KBM-7 (cell line): ENCODE measurements around the gene SMAD7.

Experiments used
- DNase-seq: peaks from one replicate; pipeline ENCODE4 v3.0.0-alpha.2; 2015
- in situ Hi-C: fragments of 300-500 bp; cut with MboI; formaldehyde crosslinking; loops from 2 replicates; pipeline ENCODE4 v1.14.3; 2020; ENCODE audit warnings: low sequenced_read_pairs, low pct_unique_long_range_greater_than_20kb, mixed read lengths

SMAD7 gene

DNA sequence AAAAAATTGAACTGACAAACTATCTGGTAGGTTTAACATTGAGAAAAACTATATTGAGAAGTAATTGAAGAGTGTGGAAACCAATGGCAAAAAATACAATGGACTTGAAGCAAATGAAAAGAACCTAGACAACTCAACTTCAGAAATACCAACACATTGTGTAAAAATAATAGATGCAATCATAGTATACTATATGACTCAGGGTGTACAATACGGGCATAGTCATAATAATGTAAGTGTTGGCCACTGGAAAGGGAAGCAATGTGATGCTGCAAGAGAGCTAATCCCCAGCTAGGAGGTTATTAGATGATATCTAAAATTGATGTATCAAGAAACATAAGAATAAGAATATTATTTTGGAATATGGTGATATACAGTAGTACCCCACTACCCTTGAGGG lies 45.3 kb downstream of the SMAD7 start:
- no peak for DNase-seq
- in situ Hi-C loops = no loop called here

DNA sequence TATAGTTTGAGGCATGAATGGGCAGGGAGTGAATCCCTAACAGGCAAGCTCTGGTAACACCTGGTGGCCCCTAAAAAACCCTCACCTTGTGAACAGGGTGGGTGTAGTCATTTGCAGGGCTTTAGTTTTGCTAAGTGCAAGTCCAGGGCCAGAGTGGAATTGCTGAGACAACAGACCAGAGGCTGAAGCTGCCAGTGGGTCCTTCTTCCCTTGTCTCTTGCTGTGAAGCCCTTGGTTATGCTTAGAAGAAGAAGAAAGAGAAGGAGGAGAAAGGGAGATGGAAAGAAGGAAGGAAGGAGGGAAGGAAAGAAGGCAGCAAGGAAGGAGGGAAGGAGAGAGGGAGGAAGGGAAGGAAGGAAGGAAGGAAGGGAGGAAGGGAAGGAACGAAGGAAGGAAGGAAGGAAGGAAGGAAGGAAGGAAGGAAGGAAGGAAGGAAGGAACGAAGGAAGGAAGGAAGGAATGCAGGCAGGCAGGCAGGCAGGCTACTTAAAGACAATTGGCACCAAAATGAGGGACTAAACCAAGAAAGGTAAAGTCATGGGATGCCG lies 45.8 kb downstream of the SMAD7 start:
- in situ Hi-C loops = no loop called here
- DNase-seq = no peak

- no peak for DNase-seq
- in situ Hi-C loops = no loop called here
Measured at GRCh38 chr18:48904091-48904490, 46.7 kb downstream of the SMAD7 start.

- in situ Hi-C loops = no loop called here
- DNase-seq = no peak
Measured at GRCh38 chr18:48902856-48903601, 47.7 kb downstream of the SMAD7 start.

DNA sequence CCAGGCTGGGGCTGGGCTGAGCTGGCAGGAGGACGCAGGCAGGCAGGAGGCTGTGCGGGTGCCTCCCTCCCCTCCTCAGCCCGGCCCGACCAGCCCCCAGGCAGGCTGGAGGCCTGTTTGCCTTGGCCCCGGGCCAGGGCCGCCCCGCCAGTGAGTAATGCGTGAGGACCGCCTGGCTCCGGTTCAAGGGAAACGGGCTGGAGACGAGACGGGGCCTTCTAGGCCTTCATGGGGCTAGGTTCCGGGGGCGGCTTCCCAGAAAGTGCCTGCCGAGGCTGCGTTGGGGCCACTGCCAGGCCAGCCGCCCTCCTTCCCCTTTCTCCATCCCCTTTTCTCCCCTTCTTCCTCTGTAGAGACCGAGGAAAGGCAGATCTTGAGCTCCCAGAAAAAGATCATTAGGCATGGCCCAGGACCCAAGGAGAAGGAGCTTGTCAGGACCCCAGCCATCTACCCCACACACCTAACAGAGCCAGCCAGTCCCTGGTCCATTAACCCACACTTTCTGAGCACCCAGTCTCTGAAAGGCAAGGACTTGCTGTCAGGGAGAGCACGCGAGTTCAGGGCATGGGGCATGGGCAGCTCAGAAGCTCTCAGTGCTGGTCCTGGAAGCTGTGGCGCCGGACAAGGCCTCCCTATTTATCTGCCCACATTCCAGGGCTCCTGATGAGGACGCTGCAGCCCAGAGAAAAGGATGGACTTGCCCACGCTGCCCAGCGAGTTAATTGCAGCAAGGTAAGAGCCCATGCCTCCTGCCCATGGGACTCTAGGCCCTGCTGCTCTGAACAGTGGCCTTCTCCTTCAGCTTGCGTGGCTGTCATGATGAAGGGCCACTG lies 48.5 kb downstream of the SMAD7 start:
- in situ Hi-C loops = no loop called here

GRCh38 chr18:48901145-48902022 lies 49.4 kb downstream of the SMAD7 start:
- no peak for DNase-seq
- in situ Hi-C loops = no loop called here

More for the DNA sequence above, 48.5 kb downstream of the SMAD7 start:
- peak; percentile 80 for DNase-seq

GRCh38 chr18:48900469-48900868 lies 50.3 kb downstream of the SMAD7 start:
- in situ Hi-C loops = no loop called here
- DNase-seq = no peak

- in situ Hi-C loops = no loop called here
- DNase-seq = no peak
Measured at GRCh38 chr18:48899558-48900174, 51.1 kb downstream of the SMAD7 start.

DNA sequence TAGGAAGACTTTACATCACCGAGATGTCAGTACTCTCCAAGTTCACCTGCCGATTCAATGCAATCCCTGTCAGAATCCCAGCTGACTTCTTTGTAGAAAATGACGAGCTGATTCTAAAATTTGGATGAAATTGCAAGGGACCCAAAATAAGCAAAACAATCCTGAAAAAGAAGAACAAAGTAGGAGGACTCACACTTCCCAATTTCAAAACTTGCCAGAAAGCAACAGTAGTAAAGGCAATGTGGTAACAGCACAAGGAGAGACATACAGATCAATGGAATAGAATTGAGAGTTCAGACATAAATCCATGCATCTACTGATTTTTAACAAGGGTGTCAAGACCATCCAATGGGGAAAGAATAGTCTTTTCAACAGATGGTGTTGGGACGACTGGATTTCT lies 52.2 kb downstream of the SMAD7 start:
- no peak for DNase-seq
- in situ Hi-C loops = no loop called here

- in situ Hi-C loops = no loop called here
Measured at GRCh38 chr18:48897531-48897930, 53.2 kb downstream of the SMAD7 start.

DNA sequence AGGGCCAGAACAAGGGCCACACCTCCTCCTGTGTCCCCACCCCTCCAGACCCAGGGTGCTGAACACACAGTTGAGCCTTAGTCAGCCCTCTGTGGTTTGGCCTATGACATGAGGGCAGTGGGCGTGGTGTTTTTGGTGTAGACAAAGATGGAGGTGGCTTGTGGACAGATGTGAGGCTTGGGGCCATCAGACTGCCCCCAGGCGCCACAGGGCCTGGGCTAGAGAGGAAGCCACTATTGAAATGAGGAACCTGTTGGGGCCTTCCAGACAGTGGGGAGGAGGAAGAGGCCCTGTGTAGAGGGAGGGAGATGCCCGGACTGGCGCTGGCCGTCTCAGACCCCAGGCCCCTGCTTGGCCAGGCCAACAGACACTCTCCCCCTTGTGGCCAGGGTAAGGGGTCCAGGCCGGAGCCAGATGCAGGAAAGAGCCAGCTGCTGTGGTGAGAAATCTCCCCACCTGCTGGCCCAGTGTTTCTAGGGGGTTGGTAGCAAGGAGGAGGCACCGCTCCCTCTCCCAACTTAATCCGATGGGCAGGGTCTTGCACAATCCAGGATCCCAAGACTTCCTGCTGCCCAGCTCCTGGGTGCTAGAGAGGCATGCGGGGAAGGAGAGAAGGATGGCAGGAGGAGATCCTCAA lies 53.8 kb downstream of the SMAD7 start:
- peak; percentile 95 for DNase-seq
- in situ Hi-C loops = no loop called here

More at GRCh38 chr18:48897531-48897930, 53.2 kb downstream of the SMAD7 start:
- no peak for DNase-seq

DNA sequence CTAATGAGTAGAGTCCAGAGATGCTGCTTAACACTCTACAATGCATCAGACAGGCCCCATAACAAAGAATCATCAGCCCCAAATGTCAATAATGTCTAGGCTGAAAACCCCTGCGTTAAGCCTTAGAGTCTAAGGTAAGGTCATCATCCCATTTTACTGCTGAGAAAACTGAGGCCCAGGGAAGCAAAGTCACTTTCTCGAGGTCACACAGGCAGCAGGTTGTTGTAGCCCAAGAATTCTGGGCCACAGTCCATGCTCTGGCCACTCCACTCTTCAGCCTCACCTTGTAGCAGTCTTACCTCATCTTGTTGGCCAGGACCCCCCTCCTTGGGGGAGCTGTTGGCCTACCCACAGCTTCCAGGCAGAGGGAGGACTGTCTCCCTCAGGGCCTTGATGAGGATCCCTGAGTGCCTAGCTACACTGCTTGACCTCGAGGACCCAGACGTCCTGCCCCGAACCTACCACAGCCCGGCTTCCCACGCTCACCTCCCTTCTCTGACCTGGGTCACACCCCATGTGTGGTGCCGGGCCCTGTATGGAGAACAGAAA lies 54.4 kb downstream of the SMAD7 start:
- in situ Hi-C loops = no loop called here

DNA sequence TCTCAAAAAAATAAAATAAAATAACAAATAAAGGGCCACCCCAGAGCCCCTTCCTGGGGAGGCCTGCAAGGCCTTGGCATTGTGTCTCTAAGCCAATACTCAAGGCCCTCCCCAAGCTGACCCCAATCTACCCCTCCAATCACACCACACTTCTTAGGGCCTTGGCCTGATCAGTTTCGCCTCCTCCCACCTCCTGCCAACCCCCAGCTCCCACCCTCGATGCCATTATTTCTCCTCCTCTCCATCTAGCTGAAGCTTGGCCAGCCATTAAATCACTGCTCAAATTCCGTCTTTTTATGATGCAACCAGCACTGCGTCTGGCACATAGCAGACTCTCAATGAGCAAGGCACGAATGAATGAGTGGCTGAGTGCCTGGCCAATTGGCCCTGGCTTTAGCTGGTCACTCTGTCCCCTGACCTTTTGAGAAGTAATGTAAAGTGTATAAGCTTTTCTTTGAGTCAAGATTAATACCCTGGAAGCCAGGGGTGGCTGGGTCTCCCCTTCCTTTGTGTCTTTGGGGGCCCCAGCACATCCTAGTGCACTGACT lies 55.9 kb downstream of the SMAD7 start:
- in situ Hi-C loops = no loop called here
- DNase-seq = no peak

More for the DNA sequence above, 54.4 kb downstream of the SMAD7 start:
- DNase-seq = no peak

DNA sequence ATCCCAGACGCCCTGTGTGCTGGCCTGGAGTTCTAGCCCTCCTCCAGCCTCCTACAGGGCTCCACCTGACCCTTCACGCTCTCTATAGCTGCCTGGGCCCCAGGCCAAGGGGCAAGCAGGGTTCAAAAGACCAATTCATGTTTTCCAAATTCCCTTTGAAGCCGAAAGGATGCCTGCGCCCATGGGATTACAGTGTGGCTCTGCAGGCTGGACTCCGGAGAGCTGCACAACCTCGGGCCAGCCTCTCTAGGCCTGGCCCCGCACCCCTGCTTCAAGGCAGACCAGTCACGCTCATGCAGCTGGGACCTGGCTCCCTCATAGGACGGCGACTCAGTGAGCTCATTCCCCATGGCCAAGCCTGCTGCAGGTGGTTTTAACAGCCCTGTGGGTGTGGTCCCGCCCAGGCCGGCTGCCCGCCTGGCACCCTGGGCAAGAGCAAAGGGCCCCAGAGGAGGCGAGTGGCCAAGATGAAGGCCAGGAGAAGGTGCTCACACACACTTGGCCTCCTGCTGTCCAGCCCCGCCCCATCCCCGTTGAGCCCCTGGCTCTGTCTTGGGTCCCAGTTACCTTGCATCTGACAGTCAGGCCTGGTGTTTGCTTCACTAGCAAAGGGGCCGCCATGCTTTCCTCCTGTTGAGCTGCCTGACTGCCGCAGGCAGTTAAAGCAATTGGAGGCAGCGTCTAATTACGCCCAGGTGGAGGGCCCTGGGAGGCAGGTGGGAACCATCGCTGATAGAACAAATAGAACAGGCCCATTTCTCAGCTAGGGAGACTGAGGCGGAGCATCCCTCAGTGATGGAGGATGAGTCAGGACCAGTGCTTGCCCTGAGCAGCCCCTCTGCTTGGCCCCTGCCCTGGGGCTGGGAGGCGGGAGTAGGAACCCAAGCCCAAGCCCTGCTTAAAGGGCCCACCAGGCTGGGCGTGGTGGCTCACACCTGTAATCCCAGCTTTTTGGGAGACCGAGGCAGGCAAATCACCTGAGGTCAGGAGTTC lies 56.9 kb downstream of the SMAD7 start:
- no peak for DNase-seq
- in situ Hi-C loops = no loop called here

GRCh38 chr18:48893061-48893607 lies 57.6 kb downstream of the SMAD7 start:
- DNase-seq = no peak
- in situ Hi-C loops = no loop called here

- DNase-seq = no peak
- in situ Hi-C loops = no loop called here
Measured at GRCh38 chr18:48892146-48892855, 58.5 kb downstream of the SMAD7 start.
